K562 (cell line): ENCODE measurements around the gene NPAS1. TPM values are rescaled to one million over a fixed set of nuclear protein-coding genes. Genes with fewer than 3 reads are reported as not detected.

Source experiments
- E2F8 ChIP-seq: fragments of 450-650 bp; IDR thresholded peaks from 2 replicates; pipeline ENCODE4 v1.7.1; 2018; ENCODE audit warnings: mild to moderate bottlenecking, low read depth; ENCODE audit not compliant: partially characterized antibody
- EHMT2 ChIP-seq: fragments of 450-650 bp; IDR thresholded peaks from 2 replicates; pipeline ENCODE4 v1.6.1; 2018; ENCODE audit warnings: antibody characterized with exemption
- EP400 ChIP-seq: fragments of 450-650 bp; IDR thresholded peaks from 2 replicates; pipeline ENCODE4 v1.6.1; 2017; ENCODE audit warnings: antibody characterized with exemption, mild to moderate bottlenecking, moderate library complexity
- FOSL1 ChIP-seq: fragments of 200-800 bp; sonication (Bioruptor generic); conservative IDR thresholded peaks from 2 replicates; pipeline ENCODE4 v1.6.1; 2016; ENCODE audit warnings: missing genetic modification characterization, missing compliant biosample characterization
- GABPB2 ChIP-seq: fragments of 250-450 bp; sonication (Bioruptor Pico); conservative IDR thresholded peaks from 2 replicates; pipeline ENCODE4 v1.5.1; 2021; ENCODE audit warnings: mild to moderate bottlenecking
- GATAD2B ChIP-seq: fragments of 450-650 bp; IDR thresholded peaks from 2 replicates; pipeline ENCODE4 v1.6.1; 2017; ENCODE audit warnings: mild to moderate bottlenecking, borderline replicate concordance
- LARP7 ChIP-seq: fragments of 450-650 bp; IDR thresholded peaks from 2 replicates; pipeline ENCODE4 v1.6.1; 2016
- NFYB ChIP-seq: IDR thresholded peaks from 2 replicates; pipeline ENCODE4 v1.6.1; 2011; ENCODE audit warnings: mild to moderate bottlenecking, moderate library complexity; ENCODE audit not compliant: insufficient read length; ENCODE audit errors: extremely low read depth
- NRF1 ChIP-seq, 2 experiments: fragments of 450-650 bp; IDR thresholded peaks in 1 of 2; conservative IDR thresholded peaks in 1 of 2; 2 replicates each; pipeline ENCODE4 v1.6.1; 2014; ENCODE audit warnings: mild to moderate bottlenecking in 2 of 2
- PCBP1 ChIP-seq: fragments of 200-400 bp; formaldehyde crosslinking; IDR thresholded peaks from 2 replicates; pipeline ENCODE4 v1.6.1; 2018; ENCODE audit warnings: mild to moderate bottlenecking, low read depth, low read length; ENCODE audit not compliant: poor library complexity, severe bottlenecking
- POLR3A ChIP-seq: IDR thresholded peaks from 2 replicates; pipeline ENCODE4 v1.6.1; 2011; ENCODE audit warnings: borderline replicate concordance, mild to moderate bottlenecking, moderate library complexity; ENCODE audit not compliant: insufficient read length, insufficient read depth; ENCODE audit errors: extremely low read depth
- RB1 ChIP-seq: fragments of 450-650 bp; IDR thresholded peaks from 2 replicates; pipeline ENCODE4 v1.6.1; 2017; ENCODE audit warnings: low read depth, mild to moderate bottlenecking
- REST ChIP-seq, 2 experiments: fragments of 450-650 bp; formaldehyde crosslinking in 1 of 2; IDR thresholded peaks; 2 replicates each; pipeline versions ENCODE4 v1.4.0 to v1.6.1; 2014 to 2020; ENCODE audit warnings: mild to moderate bottlenecking in 2 of 2, borderline replicate concordance in 1 of 2, low read depth in 1 of 2
- SRSF3 ChIP-seq: fragments of 200-400 bp; formaldehyde crosslinking; IDR thresholded peaks from 2 replicates; pipeline ENCODE4 v1.6.1; 2016; ENCODE audit warnings: mild to moderate bottlenecking, low read length, moderate library complexity; ENCODE audit not compliant: insufficient read depth
- TRIM28 ChIP-seq: fragments of 450-650 bp; IDR thresholded peaks from 2 replicates; pipeline ENCODE4 v1.6.1; 2017
- ZBTB12 ChIP-seq: fragments of 250-450 bp; sonication (Bioruptor Pico); IDR thresholded peaks from 2 replicates; pipeline ENCODE4 v1.4.0; 2020
- ZNF174 ChIP-seq: fragments of 250-450 bp; sonication (Bioruptor Pico); IDR thresholded peaks from 2 replicates; pipeline ENCODE4 v1.4.0; 2020; ENCODE audit warnings: mild to moderate bottlenecking
- polyA plus RNA-seq, 8 experiments: library from polyadenylated mRNA; depleted of rRNA in 4 of 8; stranded (reverse) in 5 of 8; unstranded in 3 of 8; fragments of >200 nt; fragmentation: Nextera tagmentation in 2 of 8; fragmentation: Illumina TruSeq in 1 of 8; extraction: Ambion mirVana in 2 of 8; extraction: Trizol in 1 of 8; gene quantifications; 2 replicates each; pipeline versions ENCODE4 v1.2.1 to v1.2.3, GENCODE V29; 2011 to 2014; ENCODE audit warnings: inconsistent platforms in 1 of 8, missing spikeins in 1 of 8
- total RNA-seq, 7 experiments: library from RNA; depleted of rRNA in 6 of 7; stranded (reverse); fragments of >200 nt in 6 of 7; fragmentation: Illumina TruSeq in 2 of 7; extraction: Trizol in 2 of 7; gene quantifications; 2 replicates each; pipeline versions ENCODE4 v1.2.1 to v1.2.3, GENCODE V29; 2011 to 2021; ENCODE audit warnings: low replicate concordance in 1 of 7

Gene NPAS1
- total and polyA plus RNA-seq, 9 of the 15 experiments (the other 6 are each of a cell fraction or from before 2014, with no cell fraction given) = 0.58 to 5.3 (median 2.0) TPM; not detected in 2

- TF ChIP-seq POLR3A (no peak), LARP7 (no peak), NFYB (no peak), FOSL1 (no peak), E2F8 (no peak), ZNF174 (CRISPR knock-in tag) (no peak), GATAD2B (no peak), GABPB2 (CRISPR knock-in tag) (no peak), NRF1 (conservative IDR thresholded peaks at IDR 0.05 in 1 of 2, IDR thresholded peaks at IDR 0.05 in 1 of 2) (no peak), EP400 (no peak), TRIM28 (no peak), EHMT2 (no peak), SRSF3 (no peak), ZBTB12 (CRISPR knock-in tag) (no peak), REST (IDR thresholded peaks at IDR 0.05; ENCODE audit: borderline replicate concordance) (peak; percentile 34; the same call in 1 of the 2 replicates), REST (CRISPR knock-in tag; IDR thresholded peaks at IDR 0.05; ENCODE audit: low read depth) (no peak), RB1 (peak; percentile 31; the same call in 1 of the 2 replicates), PCBP1 (no peak)
These were observed 12.7 kb downstream of the NPAS1 start (continued) for GRCh38 chr19:47032171-47032811.
